HG02798 (cell line): ENCODE results near the gene ARHGAP27.
"Not testable (repeated sequence)": the region's sequence is repeated elsewhere in the genome, so short reads cannot be mapped to it uniquely, and the experiment has no call there.

ENCODE experiments used
- ATAC-seq: cut with Tn5 transposase; IDR thresholded peaks from one replicate; pipeline ENCODE4 v1.9.1; 2021; ENCODE audit warnings: mild to moderate bottlenecking; ENCODE audit not compliant: unreplicated experiment, poor library complexity

Gene ARHGAP27

GRCh38 chr17:45432405-45433158, at the start of gene ARHGAP27:
TSS of gene ARHGAP27 (minus strand) at chr17:45432870. CDS start at chr17:45430279, 2,591 bp downstream.
- ATAC-seq: no peak

GRCh38 chr17:45482317-45482716, 49.6 kb upstream of the ARHGAP27 start:
- ATAC-seq: not testable (repeated sequence)

- not testable (repeated sequence) for ATAC-seq
These were observed 42.8 kb upstream of the ARHGAP27 start for GRCh38 chr17:45475436-45475835.

GRCh38 chr17:45472249-45472648, 39.6 kb upstream of the ARHGAP27 start:
- ATAC-seq: not testable (repeated sequence)

- not testable (repeated sequence) for ATAC-seq
These were observed 36.5 kb upstream of the ARHGAP27 start for GRCh38 chr17:45469204-45469563.

- not testable (repeated sequence) for ATAC-seq
These were observed 35.9 kb upstream of the ARHGAP27 start for GRCh38 chr17:45468293-45469203.

- peak; percentile 87 for ATAC-seq
These were observed 29.1 kb upstream of the ARHGAP27 start for GRCh38 chr17:45461524-45462327.

- not testable (repeated sequence) for ATAC-seq
These were observed 27.8 kb upstream of the ARHGAP27 start for GRCh38 chr17:45460422-45460821.

- not testable (repeated sequence) for ATAC-seq
These were observed 21.7 kb upstream of the ARHGAP27 start for GRCh38 chr17:45454341-45454740.

GRCh38 chr17:45453731-45454130, 21.1 kb upstream of the ARHGAP27 start:
- ATAC-seq: not testable (repeated sequence)

- ATAC-seq: not testable (repeated sequence)
These were observed 20.5 kb upstream of the ARHGAP27 start for GRCh38 chr17:45453225-45453534.

- ATAC-seq: peak; percentile 47
These were observed 19.9 kb upstream of the ARHGAP27 start for GRCh38 chr17:45452329-45453224.

GRCh38 chr17:45451660-45452059, 19.0 kb upstream of the ARHGAP27 start:
- not testable (repeated sequence) for ATAC-seq

GRCh38 chr17:45451131-45451530, 18.5 kb upstream of the ARHGAP27 start:
- ATAC-seq: no peak

GRCh38 chr17:45449708-45450329, 17.1 kb upstream of the ARHGAP27 start:
- ATAC-seq: not testable (repeated sequence)

GRCh38 chr17:45449260-45449659, 16.6 kb upstream of the ARHGAP27 start:
- ATAC-seq: not testable (repeated sequence)

- ATAC-seq: not testable (repeated sequence)
These were observed 15.8 kb upstream of the ARHGAP27 start for GRCh38 chr17:45448483-45448882.

- not testable (repeated sequence) for ATAC-seq
These were observed 15.4 kb upstream of the ARHGAP27 start for GRCh38 chr17:45448066-45448465.

- not testable (repeated sequence) for ATAC-seq
These were observed 15.0 kb upstream of the ARHGAP27 start for GRCh38 chr17:45447650-45448049.
